Urinary bladder (tissue), 4 donors: ENCODE data around the gene SDHB. TPM values are rescaled to one million over a fixed set of nuclear protein-coding genes. Genes with fewer than 3 reads are reported as not detected.

ENCODE experiments used
- DNase-seq: peaks from one replicate; pipeline ENCODE4 v3.0.0-alpha.2; 2015; ENCODE audit errors: extremely low spot score
- H3K27ac ChIP-seq: one replicate; pipeline ENCODE4 v1.5.1; 2013; ENCODE audit warnings: low read depth, mild to moderate bottlenecking, moderate library complexity
- H3K36me3 ChIP-seq: one replicate; pipeline ENCODE4 v1.6.1; 2013; ENCODE audit warnings: mild to moderate bottlenecking, moderate library complexity; ENCODE audit not compliant: insufficient read depth
- H3K4me1 ChIP-seq: one replicate; pipeline ENCODE4 v1.6.1; 2013; ENCODE audit warnings: mild to moderate bottlenecking, moderate library complexity; ENCODE audit not compliant: insufficient read depth
- H3K4me3 ChIP-seq: one replicate; pipeline ENCODE4 v1.5.1; 2013; ENCODE audit warnings: low read depth, low read length
- WGBS: extraction: QIAGEN DNeasy Blood & Tissue Kit; methylation state at CpG from one replicate; pipeline ENCODE4 v1.1.7; 2013; 5-methylcytosine and 5-hydroxymethylcytosine counted together
- polyA plus RNA-seq: library from polyadenylated mRNA; stranded (reverse); fragments of 200-250 nt; gene quantifications from one replicate; pipeline ENCODE4 v1.2.3, GENCODE V29; 2013
- total RNA-seq: library from RNA; depleted of rRNA; stranded (reverse); fragments of >200 nt; gene quantifications from one replicate; pipeline ENCODE4 v1.2.3, GENCODE V29; 2014
- donor health status: healthy with polysubstance abuse.
- donor health status: healthy.

The SDHB gene
- total and polyA plus RNA-seq, 2 donors, result 84.1 to 114 TPM

- H3K4me3 ChIP-seq, result no peak overlapping the region
- H3K27ac ChIP-seq, result no peak overlapping the region
- 87% methylated on average over 5 of the region's 5 CpGs for WGBS
- no peak for DNase-seq
- no peaks in the 10 kb centered on the region for H3K4me1 ChIP-seq
- peaks cover 11% of the 10 kb centered on the region for H3K36me3 ChIP-seq
Observed at GRCh38 chr1:17027403-17027802, 26.4 kb downstream of the SDHB start.

- Histone ChIP-seq H3K27ac (no peak overlapping the region), H3K4me1 (no peaks in the 10 kb centered on the region), H3K36me3 (peaks cover 8% of the 10 kb centered on the region), H3K4me3 (no peak overlapping the region)
- WGBS, result 77% methylated on average over 1 of the region's 1 CpG
- no peak for DNase-seq
Observed at GRCh38 chr1:17024721-17025120, 29.1 kb downstream of the SDHB start.

DNA sequence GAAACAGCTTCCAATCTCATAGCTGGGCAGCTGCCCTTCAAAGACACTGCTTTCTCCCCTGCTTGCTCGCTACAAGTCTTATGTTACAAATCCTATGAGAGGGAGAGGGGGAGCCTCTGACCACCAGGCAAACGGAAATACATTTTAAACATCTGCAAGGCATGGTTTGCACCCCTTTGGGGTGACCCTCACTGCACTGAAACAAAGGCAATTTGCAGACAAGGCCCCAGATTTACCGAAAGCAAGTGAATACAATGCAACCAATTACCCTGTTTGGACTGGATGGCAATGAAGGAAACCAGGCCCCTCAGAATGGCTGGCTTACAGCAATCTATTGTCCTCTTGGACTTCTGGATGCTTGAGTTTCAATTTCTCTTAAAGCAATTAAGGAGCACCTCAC lies 30.3 kb downstream of the SDHB start:
- WGBS, result 71% methylated on average over 3 of the region's 3 CpGs
- no peak for DNase-seq
- no peaks in the 10 kb centered on the region for H3K4me1 ChIP-seq
- peaks cover 5% of the 10 kb centered on the region for H3K36me3 ChIP-seq
- no peak overlapping the region for H3K27ac ChIP-seq
- H3K4me3 ChIP-seq, result no peak overlapping the region

DNA sequence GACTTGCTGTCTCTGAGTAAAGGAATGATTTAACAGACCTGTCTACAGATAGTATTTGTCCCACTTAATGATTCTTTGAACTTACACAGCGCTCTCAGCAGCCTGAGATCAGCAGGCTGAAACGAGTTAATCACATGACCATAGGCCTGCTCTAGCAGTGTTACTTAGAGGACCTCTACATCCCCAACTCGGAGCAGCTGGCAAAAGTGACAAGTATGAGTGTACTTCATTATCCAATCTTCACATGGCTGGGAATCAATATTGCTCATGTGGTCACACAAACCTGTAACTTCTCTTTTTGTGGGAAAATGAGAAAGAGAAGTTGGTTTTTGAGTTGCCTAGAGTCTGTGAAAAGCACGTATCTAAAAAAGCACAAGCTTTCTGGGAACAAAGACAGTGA lies 30.7 kb downstream of the SDHB start:
- Histone ChIP-seq H3K27ac (no peak overlapping the region), H3K36me3 (peaks cover 5% of the 10 kb centered on the region), H3K4me1 (no peaks in the 10 kb centered on the region), H3K4me3 (no peak overlapping the region)
- 59% methylated on average over 4 of the region's 4 CpGs for WGBS
- no peak for DNase-seq

- H3K4me1 ChIP-seq, result no peaks in the 10 kb centered on the region
- no peak overlapping the region for H3K27ac ChIP-seq
- no peak for DNase-seq
- no peak overlapping the region for H3K4me3 ChIP-seq
- 59% methylated on average over 10 of the region's 10 CpGs for WGBS
- peaks cover under 1% of the 10 kb centered on the region for H3K36me3 ChIP-seq
Observed at GRCh38 chr1:17021896-17022295, 31.9 kb downstream of the SDHB start.

DNA sequence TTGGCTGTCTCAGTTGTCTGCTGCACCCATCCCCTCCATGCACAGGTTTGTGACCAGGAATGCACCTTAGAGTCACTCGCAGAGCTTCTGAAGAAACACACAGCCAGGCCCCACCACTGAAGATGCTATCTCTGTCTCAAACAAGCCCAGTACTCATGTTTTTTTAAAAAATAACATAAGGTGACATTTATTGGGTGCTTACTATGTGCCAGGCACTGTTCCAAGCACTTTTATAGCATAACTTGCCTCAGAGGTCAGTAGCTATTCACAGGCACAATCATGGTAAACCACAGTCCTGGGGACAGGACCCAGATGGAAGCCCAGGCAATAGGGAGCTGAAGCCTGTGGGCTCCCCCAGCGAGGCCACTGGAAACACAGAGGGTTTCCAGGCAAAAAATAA lies 33.3 kb downstream of the SDHB start:
- WGBS, result 35% methylated on average over 2 of the region's 2 CpGs

DNA sequence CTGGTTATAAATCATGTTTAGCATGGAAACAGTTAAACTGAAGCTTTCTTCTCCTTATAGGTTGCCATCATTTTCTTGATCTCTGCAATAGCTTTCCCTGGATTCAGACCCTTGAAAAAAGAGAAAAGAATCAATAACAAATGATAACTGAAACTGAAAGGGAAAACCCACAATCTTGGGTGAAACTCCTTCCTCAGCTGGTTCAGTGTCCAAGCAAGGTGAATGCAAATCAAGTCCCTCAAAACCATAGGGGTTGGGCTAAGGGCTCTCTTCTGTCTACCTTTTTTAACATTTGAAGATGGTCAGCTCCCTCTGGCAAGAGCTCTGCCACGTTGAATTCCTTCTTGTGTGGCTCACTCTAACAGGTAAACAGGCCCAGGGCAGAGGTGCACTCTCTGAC lies 35.0 kb downstream of the SDHB start:
- no peak for DNase-seq
- H3K36me3 ChIP-seq, result no peaks in the 10 kb centered on the region
- 67% methylated on average over 1 of the region's 1 CpG for WGBS
- H3K4me3 ChIP-seq, result no peak overlapping the region
- H3K4me1 ChIP-seq, result no peaks in the 10 kb centered on the region
- no peak overlapping the region for H3K27ac ChIP-seq

More for the DNA sequence above, 33.3 kb downstream of the SDHB start:
- Histone ChIP-seq H3K36me3 (no peaks in the 10 kb centered on the region), H3K4me3 (no peak overlapping the region), H3K4me1 (no peaks in the 10 kb centered on the region), H3K27ac (no peak overlapping the region)
- DNase-seq, result no peak

DNA sequence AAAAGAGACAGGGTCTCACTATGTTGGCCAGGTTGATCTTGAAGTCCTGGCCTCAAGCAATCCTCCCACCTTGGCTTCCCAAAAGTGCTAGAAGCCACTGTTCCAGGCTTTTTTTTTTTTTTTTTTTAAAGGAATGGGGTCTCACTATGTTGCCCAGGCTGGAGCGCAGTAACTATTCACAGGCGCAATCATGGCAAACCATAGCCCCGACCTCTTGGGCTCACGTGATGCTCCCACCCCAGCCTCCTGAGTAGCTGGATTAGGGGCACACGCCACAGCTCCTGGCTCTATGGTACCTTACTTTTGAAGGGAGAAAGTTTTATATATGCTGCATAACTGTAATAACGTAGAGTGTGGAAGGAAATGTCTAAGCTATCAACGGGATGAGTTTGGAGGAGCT lies 36.4 kb downstream of the SDHB start:
- Histone ChIP-seq H3K4me1 (no peaks in the 10 kb centered on the region), H3K4me3 (no peak overlapping the region), H3K27ac (no peak overlapping the region), H3K36me3 (no peaks in the 10 kb centered on the region)
- no peak for DNase-seq
- WGBS, result 96% methylated on average over 7 of the region's 7 CpGs

GRCh38 chr1:17016317-17016661 lies 37.5 kb downstream of the SDHB start:
- 66% methylated on average over 5 of the region's 5 CpGs for WGBS
- no peak overlapping the region for H3K27ac ChIP-seq
- no peaks in the 10 kb centered on the region for H3K36me3 ChIP-seq
- H3K4me1 ChIP-seq, result no peaks in the 10 kb centered on the region
- H3K4me3 ChIP-seq, result no peak overlapping the region
- DNase-seq, result no peak

DNA sequence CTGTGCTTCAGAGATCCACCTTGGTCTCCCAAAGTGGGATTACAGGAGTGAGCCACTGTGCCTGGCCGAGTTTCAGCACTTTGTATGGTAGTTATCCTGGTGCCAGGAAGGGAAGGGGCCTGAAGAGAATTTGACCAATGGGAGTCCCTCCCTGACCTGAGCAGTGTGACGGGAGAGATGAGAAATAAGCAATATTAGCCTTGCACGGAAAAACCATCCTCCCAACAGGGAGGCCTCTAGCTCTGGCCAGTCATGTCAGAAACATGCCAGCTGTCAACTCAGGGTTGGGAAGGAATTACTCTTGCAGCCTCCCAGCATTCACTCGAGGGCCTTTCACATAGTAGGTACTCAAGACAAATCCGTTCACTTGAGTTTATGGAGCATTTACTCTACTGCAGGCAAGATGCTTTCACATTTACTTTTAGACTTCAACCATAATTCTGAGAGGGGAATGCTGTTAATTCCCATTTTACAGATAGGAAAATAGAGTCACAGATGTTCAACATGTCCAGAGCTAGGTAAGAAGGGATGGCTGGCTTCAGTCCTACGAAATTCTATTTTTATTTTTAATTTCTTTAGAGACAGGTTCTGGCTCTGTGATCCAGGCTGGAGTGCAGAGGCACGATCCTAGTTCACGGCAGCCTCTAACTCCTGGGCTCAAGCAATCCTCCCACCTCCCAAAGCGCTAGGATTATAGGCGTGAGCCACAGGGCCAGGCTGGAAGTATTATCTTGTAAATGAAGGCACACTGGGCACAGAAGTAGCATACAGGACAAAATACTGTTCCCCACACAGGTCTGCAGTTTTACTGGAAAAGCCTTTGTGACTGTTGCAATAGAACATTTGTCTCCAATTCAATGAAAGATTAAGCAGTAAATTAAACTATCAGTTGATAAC lies 38.9 kb downstream of the SDHB start:
- no peaks in the 10 kb centered on the region for H3K4me1 ChIP-seq
- no peaks in the 10 kb centered on the region for H3K36me3 ChIP-seq
- no peak overlapping the region for H3K4me3 ChIP-seq
- WGBS, result 68% methylated on average over 10 of the region's 10 CpGs
- no peak for DNase-seq
- H3K27ac ChIP-seq, result no peak overlapping the region

GRCh38 chr1:17013491-17014320 lies 40.1 kb downstream of the SDHB start:
- H3K27ac ChIP-seq, result no peak overlapping the region
- no peaks in the 10 kb centered on the region for H3K36me3 ChIP-seq
- H3K4me3 ChIP-seq, result no peak overlapping the region
- 79% methylated on average over 13 of the region's 13 CpGs for WGBS
- no peak for DNase-seq
- no peaks in the 10 kb centered on the region for H3K4me1 ChIP-seq

GRCh38 chr1:17012775-17013490 lies 40.9 kb downstream of the SDHB start:
- 76% methylated on average over 9 of the region's 9 CpGs for WGBS
- Histone ChIP-seq H3K27ac (no peak overlapping the region), H3K4me1 (no peaks in the 10 kb centered on the region), H3K36me3 (no peaks in the 10 kb centered on the region), H3K4me3 (no peak overlapping the region)
- no peak for DNase-seq

- no peaks in the 10 kb centered on the region for H3K4me1 ChIP-seq
- no peak for DNase-seq
- H3K27ac ChIP-seq, result no peak within 1 kb of the TSS
- no peaks in the 10 kb centered on the region for H3K36me3 ChIP-seq
- peak within 1 kb of the TSS; percentile 95 for H3K4me3 ChIP-seq
- 1% methylated on average over 94 of the region's 94 CpGs for WGBS
Observed at GRCh38 chr1:17011439-17012307, 42.2 kb downstream of the SDHB start, which contains the start of gene ATP13A2. ATP13A2 (minus strand) TSS chr1:17011928; CDS start chr1:17011738, 190 bp downstream.
